MV-4-11 (cell line): ENCODE measurements around the gene TMEM203.

Experiments used
- DNase-seq: peaks from one replicate; lab custom pipeline; 2025; lab: John Stamatoyannopoulos, UW

The TMEM203 gene

GRCh38 chr9:137178201-137178938 lies 27.1 kb downstream of the TMEM203 start:
- DNase-seq: peak; percentile 36

GRCh38 chr9:137176302-137177182 lies 28.9 kb downstream of the TMEM203 start:
- DNase-seq: no peak

- DNase-seq: no peak
Observed at GRCh38 chr9:137175345-137175961, 30.0 kb downstream of the TMEM203 start.

- no peak for DNase-seq
Observed at GRCh38 chr9:137174722-137175293, 30.6 kb downstream of the TMEM203 start.

- DNase-seq: no peak
Observed at GRCh38 chr9:137173796-137174664, 31.4 kb downstream of the TMEM203 start.

GRCh38 chr9:137172901-137173795 lies 32.3 kb downstream of the TMEM203 start:
- peak; percentile 78 for DNase-seq

- DNase-seq: no peak
Observed at GRCh38 chr9:137171149-137171900, 34.1 kb downstream of the TMEM203 start.

GRCh38 chr9:137170486-137171148 lies 34.8 kb downstream of the TMEM203 start:
- DNase-seq: no peak

- DNase-seq: no peak
Observed at GRCh38 chr9:137169896-137170358, 35.5 kb downstream of the TMEM203 start, which contains the start of gene LRRC26. Gene LRRC26 (minus strand): TSS chr9:137170051. CDS start chr9:137169943, 108 bp downstream.

- peak; percentile 65 for DNase-seq
Observed at GRCh38 chr9:137168904-137169856, 36.3 kb downstream of the TMEM203 start.

- no peak for DNase-seq
Observed at GRCh38 chr9:137168573-137168903, 36.9 kb downstream of the TMEM203 start.

GRCh38 chr9:137167747-137168572 lies 37.5 kb downstream of the TMEM203 start:
- peak; percentile 16 for DNase-seq

GRCh38 chr9:137167277-137167746 lies 38.1 kb downstream of the TMEM203 start:
- peak; percentile 13 for DNase-seq

- no peak for DNase-seq
Observed at GRCh38 chr9:137166380-137167229, 38.8 kb downstream of the TMEM203 start.

- no peak for DNase-seq
Observed at GRCh38 chr9:137165250-137165836, 40.1 kb downstream of the TMEM203 start.
